WTC11 (cell line): ENCODE measurements around the gene CEP70. TPM values are rescaled to one million over a fixed set of nuclear protein-coding genes. Genes with fewer than 3 reads are reported as not detected.

Experiments used
- ATAC-seq: fragments of 200-7000 bp; cut with Tn5 transposase; 2 replicates; pipeline ENCODE4 v1.10.0; 2021; ENCODE audit warnings: mild to moderate bottlenecking, moderate library complexity
- CTCF ChIA-PET: fragments of 300-600 bp; sonication (Branson Sonifier 250); formaldehyde crosslinking; loops from one replicate; lab custom pipeline; 2021; ENCODE audit warnings: antibody characterized with exemption; lab: Charles Lee
- POLR2A ChIA-PET: fragments of 350-600 bp; sonication (Branson Sonifier 250); formaldehyde crosslinking; loops from one replicate; lab custom pipeline; 2021; ENCODE audit warnings: antibody characterized with exemption; lab: Charles Lee
- DNase-seq: peaks from one replicate; pipeline ENCODE4 v3.0.0; 2021; ENCODE audit warnings: low spot score
- H3K27ac Mint-ChIP-seq: 2 replicates; pipeline ENCODE4 v1.8.0; 2021; ENCODE audit warnings: mixed read lengths
- H3K27me3 Mint-ChIP-seq: 2 replicates; pipeline ENCODE4 v1.8.0; 2021; ENCODE audit warnings: low read depth, mild to moderate bottlenecking, moderate library complexity, mixed read lengths
- H3K36me3 Mint-ChIP-seq: 2 replicates; pipeline ENCODE4 v1.8.0; 2021; ENCODE audit warnings: mixed read lengths
- H3K4me1 Mint-ChIP-seq: 2 replicates; pipeline ENCODE4 v1.8.0; 2022; ENCODE audit warnings: mixed read lengths
- H3K4me3 Mint-ChIP-seq: 2 replicates; pipeline ENCODE4 v1.8.0; 2021; ENCODE audit warnings: mild to moderate bottlenecking, moderate library complexity, mixed read lengths
- H3K9me3 Mint-ChIP-seq: 2 replicates; pipeline ENCODE4 v1.8.0; 2021; ENCODE audit warnings: mixed read lengths
- AFF4 ChIP-seq: sonication (generic); formaldehyde crosslinking; IDR thresholded peaks from 2 replicates; pipeline ENCODE4 v1.8.1; 2023; ENCODE audit warnings: mild to moderate bottlenecking, missing genetic modification reagents, borderline replicate concordance
- AR ChIP-seq: fragments of 250-450 bp; sonication (Bioruptor Pico); IDR thresholded peaks from 2 replicates; pipeline ENCODE4 v1.9.0; 2021; ENCODE audit warnings: mild to moderate bottlenecking
- CBFB ChIP-seq: sonication (generic); formaldehyde crosslinking; IDR thresholded peaks from 2 replicates; pipeline ENCODE4 v1.8.1; 2022; ENCODE audit warnings: mild to moderate bottlenecking, low read depth, missing genetic modification reagents
- ETV6 ChIP-seq: sonication (generic); formaldehyde crosslinking; IDR thresholded peaks from 2 replicates; pipeline ENCODE4 v1.8.1; 2022; ENCODE audit warnings: mild to moderate bottlenecking, missing genetic modification reagents
- GABPB1 ChIP-seq: sonication (generic); formaldehyde crosslinking; IDR thresholded peaks from 2 replicates; pipeline ENCODE4 v1.8.1; 2023; ENCODE audit warnings: mild to moderate bottlenecking, missing genetic modification reagents
- IRF2 ChIP-seq: sonication (generic); formaldehyde crosslinking; IDR thresholded peaks from 2 replicates; pipeline ENCODE4 v1.8.0; 2022; ENCODE audit warnings: low read depth, missing genetic modification reagents, borderline replicate concordance
- JAZF1 ChIP-seq: fragments of 250-450 bp; sonication (Bioruptor Pico); IDR thresholded peaks from 2 replicates; pipeline ENCODE4 v1.9.0; 2021; ENCODE audit warnings: moderate library complexity, mild to moderate bottlenecking, inconsistent platforms
- MAX ChIP-seq: sonication (generic); formaldehyde crosslinking; IDR thresholded peaks from 2 replicates; pipeline ENCODE4 v1.8.0; 2022; ENCODE audit warnings: mild to moderate bottlenecking, missing genetic modification reagents
- NR1H2 ChIP-seq: sonication (generic); formaldehyde crosslinking; IDR thresholded peaks from 2 replicates; pipeline ENCODE4 v1.9.0; 2021; ENCODE audit warnings: mild to moderate bottlenecking, moderate library complexity, missing genetic modification reagents
- NR3C1 ChIP-seq: sonication (generic); formaldehyde crosslinking; conservative IDR thresholded peaks from 2 replicates; pipeline ENCODE4 v1.8.1; 2023; ENCODE audit warnings: low read depth, mild to moderate bottlenecking, missing genetic modification reagents
- SOX15 ChIP-seq: fragments of 250-450 bp; sonication (Bioruptor Pico); IDR thresholded peaks from 2 replicates; pipeline ENCODE4 v1.9.0; 2021; ENCODE audit warnings: mild to moderate bottlenecking
- SP1 ChIP-seq: sonication (generic); formaldehyde crosslinking; conservative IDR thresholded peaks from 2 replicates; pipeline ENCODE4 v1.8.1; 2022; ENCODE audit warnings: missing genetic modification reagents
- TCF7 ChIP-seq: sonication (generic); formaldehyde crosslinking; IDR thresholded peaks from 2 replicates; pipeline ENCODE4 v1.8.0; 2022; ENCODE audit warnings: mild to moderate bottlenecking, low read depth, missing genetic modification reagents, moderate library complexity
- TP53 ChIP-seq: sonication (generic); formaldehyde crosslinking; IDR thresholded peaks from 2 replicates; pipeline ENCODE4 v1.8.1; 2023; ENCODE audit warnings: mild to moderate bottlenecking, missing genetic modification reagents
- USF2 ChIP-seq: sonication (generic); formaldehyde crosslinking; IDR thresholded peaks from 2 replicates; pipeline ENCODE4 v1.8.1; 2023; ENCODE audit warnings: mild to moderate bottlenecking, missing genetic modification reagents, moderate library complexity
- ZNF138 ChIP-seq: sonication (generic); formaldehyde crosslinking; conservative IDR thresholded peaks from 2 replicates; pipeline ENCODE4 v1.8.1; 2022; ENCODE audit warnings: mild to moderate bottlenecking, moderate library complexity, missing genetic modification reagents
- ZNF219 ChIP-seq: sonication (generic); formaldehyde crosslinking; IDR thresholded peaks from 2 replicates; pipeline ENCODE4 v1.8.0; 2023; ENCODE audit warnings: missing genetic modification reagents, mild to moderate bottlenecking, borderline replicate concordance
- ZNF281 ChIP-seq: sonication (generic); formaldehyde crosslinking; IDR thresholded peaks from 2 replicates; pipeline ENCODE4 v1.8.0; 2023; ENCODE audit warnings: mild to moderate bottlenecking, missing genetic modification reagents
- ZNF396 ChIP-seq: fragments of 250-450 bp; sonication (Bioruptor Pico); IDR thresholded peaks from 2 replicates; pipeline ENCODE4 v1.8.0; 2021; ENCODE audit warnings: mild to moderate bottlenecking, moderate library complexity, borderline replicate concordance
- ZNF512 ChIP-seq: sonication (generic); formaldehyde crosslinking; IDR thresholded peaks from 2 replicates; pipeline ENCODE4 v1.8.1; 2022; ENCODE audit warnings: missing genetic modification reagents, borderline replicate concordance
- ZNF671 ChIP-seq: fragments of 250-450 bp; sonication (Bioruptor Pico); IDR thresholded peaks from 2 replicates; pipeline ENCODE4 v1.8.0; 2021; ENCODE audit warnings: mild to moderate bottlenecking
- total RNA-seq: library from RNA; stranded (reverse); gene quantifications from 3 replicates; pipeline ENCODE4 v1.2.3, GENCODE V29; 2021

Gene CEP70
- total RNA-seq, 1 experiment from 2014 or later: 27.2 TPM

- TF ChIP-seq JAZF1 (CRISPR knock-in tag): no peak
- TF ChIP-seq USF2 (CRISPR knock-in tag): no peak
- TF ChIP-seq ZNF396 (CRISPR knock-in tag): no peak
- no peak for TF ChIP-seq CBFB (CRISPR knock-in tag)
- TF ChIP-seq ZNF219: no peak
- TF ChIP-seq ETV6 (CRISPR knock-in tag): no peak
- no peak for TF ChIP-seq AFF4
These were observed 119.9 kb downstream of the CEP70 start (continued) for GRCh38 chr3:138474163-138474562.

GRCh38 chr3:138473391-138473790 lies 120.7 kb downstream of the CEP70 start:
- CTCF ChIA-PET: no interaction called here
- POLR2A ChIA-PET: no interaction called here
- H3K4me1 Mint-ChIP-seq: no peaks in the 10 kb centered on the region
- H3K27me3 Mint-ChIP-seq: no peaks in the 10 kb centered on the region
- no peak overlapping the region for H3K27ac Mint-ChIP-seq
- ATAC-seq (no peak), DNase-seq (no peak)
- no peak overlapping the region for H3K4me3 Mint-ChIP-seq
- no peaks in the 10 kb centered on the region for H3K9me3 Mint-ChIP-seq
- TF ChIP-seq GABPB1: no peak
- no peak for TF ChIP-seq IRF2 (CRISPR knock-in tag)
- TF ChIP-seq TP53 (CRISPR knock-in tag): no peak
- TF ChIP-seq ZNF219: no peak
- TF ChIP-seq ZNF138 (CRISPR knock-in tag): no peak
- TF ChIP-seq CBFB (CRISPR knock-in tag): no peak
- no peak for TF ChIP-seq NR1H2
- TF ChIP-seq AR: no peak
- TF ChIP-seq SOX15: no peak
- TF ChIP-seq ZNF671 (CRISPR knock-in tag): no peak
- no peak for TF ChIP-seq SP1
- no peak for TF ChIP-seq ZNF512 (CRISPR knock-in tag)
- TF ChIP-seq ZNF281: no peak
- TF ChIP-seq AFF4: no peak
- TF ChIP-seq MAX: no peak
- no peak for TF ChIP-seq NR3C1 (CRISPR knock-in tag)
- TF ChIP-seq TCF7: no peak
- H3K36me3 Mint-ChIP-seq: peaks cover 1% of the 10 kb centered on the region
